Measurements from ENCODE around the gene MTCL1.

MTCL1 gene

GRCh38 chr18:8705238-8705960, at the start of gene MTCL1:
MTCL1 (plus strand) TSS chr18:8705556; CDS start chr18:8705661, 105 bp downstream.
- no peak for DNase-seq

- DNase-seq: no peak
These were observed 49.1 kb upstream of the MTCL1 start for GRCh38 chr18:8656232-8656631.

- no peak for DNase-seq
These were observed 48.1 kb upstream of the MTCL1 start for GRCh38 chr18:8657050-8657820.

GRCh38 chr18:8657873-8658470, 47.4 kb upstream of the MTCL1 start:
- DNase-seq: no peak

GRCh38 chr18:8658858-8659485, 46.4 kb upstream of the MTCL1 start:
- no peak for DNase-seq

- no peak for DNase-seq
These were observed 45.6 kb upstream of the MTCL1 start for GRCh38 chr18:8659609-8660242.

- no peak for DNase-seq
These were observed 45.0 kb upstream of the MTCL1 start for GRCh38 chr18:8660316-8660715.

GRCh38 chr18:8661754-8662559, 43.4 kb upstream of the MTCL1 start:
- no peak for DNase-seq

GRCh38 chr18:8662560-8663255, 42.6 kb upstream of the MTCL1 start:
- no peak for DNase-seq

GRCh38 chr18:8667846-8668245, 37.5 kb upstream of the MTCL1 start:
- no peak for DNase-seq

GRCh38 chr18:8668381-8668780, 37.0 kb upstream of the MTCL1 start:
- DNase-seq: no peak

GRCh38 chr18:8669571-8669970, 35.8 kb upstream of the MTCL1 start:
- DNase-seq: no peak

GRCh38 chr18:8673256-8674209, 31.8 kb upstream of the MTCL1 start:
- DNase-seq: no peak

- no peak for DNase-seq
These were observed 30.3 kb upstream of the MTCL1 start for GRCh38 chr18:8675057-8675456.

GRCh38 chr18:8681196-8681595, 24.2 kb upstream of the MTCL1 start:
- DNase-seq: no peak

GRCh38 chr18:8684577-8684976, 20.8 kb upstream of the MTCL1 start:
- DNase-seq: no peak

- DNase-seq: no peak
These were observed 20.0 kb upstream of the MTCL1 start for GRCh38 chr18:8685141-8685913.

GRCh38 chr18:8685914-8686216, 19.5 kb upstream of the MTCL1 start:
- no peak for DNase-seq

- no peak for DNase-seq
These were observed 18.7 kb upstream of the MTCL1 start for GRCh38 chr18:8686611-8687010.

All from CD4-positive, alpha-beta T cell treated with Interleukin-6 for 4 hours (primary cell).